GM21717 (cell line): ENCODE results near the gene AMBRA1.

Source experiments
- ATAC-seq: cut with Tn5 transposase; IDR thresholded peaks from one replicate; pipeline ENCODE4 v1.9.1; 2021; ENCODE audit warnings: mild to moderate bottlenecking, moderate library complexity; ENCODE audit not compliant: unreplicated experiment

AMBRA1 gene

GRCh38 chr11:46445192-46445919 lies 148.5 kb downstream of the AMBRA1 start:
- no peak for ATAC-seq

GRCh38 chr11:46444305-46444704 lies 149.5 kb downstream of the AMBRA1 start:
- ATAC-seq: no peak

GRCh38 chr11:46438211-46438610 lies 155.6 kb downstream of the AMBRA1 start:
- no peak for ATAC-seq

- ATAC-seq: no peak
These were observed 156.6 kb downstream of the AMBRA1 start for GRCh38 chr11:46437122-46437689.

- no peak for ATAC-seq
These were observed 157.7 kb downstream of the AMBRA1 start for GRCh38 chr11:46436113-46436512.

GRCh38 chr11:46435679-46436078 lies 158.1 kb downstream of the AMBRA1 start:
- no peak for ATAC-seq

- no peak for ATAC-seq
These were observed 162.6 kb downstream of the AMBRA1 start for GRCh38 chr11:46431211-46431610.

GRCh38 chr11:46429717-46430116 lies 164.1 kb downstream of the AMBRA1 start:
- ATAC-seq: no peak

GRCh38 chr11:46427364-46427763 lies 166.5 kb downstream of the AMBRA1 start:
- no peak for ATAC-seq

GRCh38 chr11:46426233-46426991 lies 167.4 kb downstream of the AMBRA1 start:
- ATAC-seq: no peak

GRCh38 chr11:46422588-46422987 lies 171.2 kb downstream of the AMBRA1 start:
- no peak for ATAC-seq

- no peak for ATAC-seq
These were observed 172.5 kb downstream of the AMBRA1 start for GRCh38 chr11:46421257-46421880.

GRCh38 chr11:46420513-46420912 lies 173.3 kb downstream of the AMBRA1 start:
- no peak for ATAC-seq

GRCh38 chr11:46418751-46419150 lies 175.1 kb downstream of the AMBRA1 start:
- ATAC-seq: no peak

GRCh38 chr11:46417711-46418110 lies 176.1 kb downstream of the AMBRA1 start:
- no peak for ATAC-seq

- ATAC-seq: no peak
These were observed 178.9 kb downstream of the AMBRA1 start for GRCh38 chr11:46414879-46415278.

- no peak for ATAC-seq
These were observed 179.4 kb downstream of the AMBRA1 start for GRCh38 chr11:46414466-46414796.

- no peak for ATAC-seq
These were observed 179.9 kb downstream of the AMBRA1 start for GRCh38 chr11:46413760-46414465.

- ATAC-seq: no peak
These were observed 183.8 kb downstream of the AMBRA1 start for GRCh38 chr11:46410021-46410420.

- ATAC-seq: no peak
These were observed 185.3 kb downstream of the AMBRA1 start for GRCh38 chr11:46408407-46408986.

GRCh38 chr11:46407635-46408034 lies 186.2 kb downstream of the AMBRA1 start:
- no peak for ATAC-seq
